Stimulated activated CD4-positive, alpha-beta T cell treated with anti-CD3 and anti-CD28 coated beads, Interleukin-15, amount 100 ng/mL, for 24 hours (primary cell): Measurements from ENCODE around the gene SLC6A19.

Source experiments
- DNase-seq: peaks from one replicate; pipeline ENCODE4 v3.0.0-alpha.2; 2020

SLC6A19 gene

DNA sequence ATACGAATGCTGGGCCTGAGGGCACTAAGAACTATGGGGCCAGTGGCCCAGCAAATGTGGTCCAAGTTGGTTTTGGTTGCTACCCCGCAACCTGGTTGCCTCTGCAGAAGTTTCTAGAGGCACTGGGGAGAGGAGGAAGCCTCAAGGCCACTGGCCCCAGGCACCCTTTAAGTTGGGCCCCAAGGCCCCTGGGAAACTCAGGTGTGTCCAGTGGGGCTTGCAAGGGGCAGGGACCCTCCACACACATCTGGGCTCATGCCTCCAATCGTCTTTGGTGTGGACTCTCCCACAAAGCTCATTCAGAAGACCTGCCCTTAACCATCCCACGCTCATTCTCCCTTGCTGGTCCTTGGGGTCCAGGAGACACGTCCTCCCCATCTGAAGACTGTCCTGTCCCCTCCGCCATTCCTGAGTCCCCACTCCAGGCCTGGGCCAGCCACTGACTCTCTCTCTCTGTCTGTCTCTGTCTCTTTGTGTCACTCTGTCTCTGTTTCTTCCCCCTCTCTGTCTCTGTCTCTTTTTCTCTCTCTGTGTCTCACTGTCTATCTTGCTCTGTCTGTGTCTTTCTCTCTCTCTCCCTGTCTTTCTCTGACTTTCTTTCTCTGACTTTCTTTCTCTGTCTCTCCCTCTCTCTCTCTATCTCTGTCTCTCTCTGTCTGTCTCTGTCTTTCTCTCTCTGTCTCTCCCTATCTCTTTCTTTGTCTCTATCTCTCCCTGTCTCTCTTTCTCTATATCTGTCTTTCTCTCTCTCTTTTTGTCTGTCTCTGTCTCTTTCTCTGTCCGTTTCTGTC is 3.3 kb upstream of the SLC6A19 start:
- no peak for DNase-seq

DNA sequence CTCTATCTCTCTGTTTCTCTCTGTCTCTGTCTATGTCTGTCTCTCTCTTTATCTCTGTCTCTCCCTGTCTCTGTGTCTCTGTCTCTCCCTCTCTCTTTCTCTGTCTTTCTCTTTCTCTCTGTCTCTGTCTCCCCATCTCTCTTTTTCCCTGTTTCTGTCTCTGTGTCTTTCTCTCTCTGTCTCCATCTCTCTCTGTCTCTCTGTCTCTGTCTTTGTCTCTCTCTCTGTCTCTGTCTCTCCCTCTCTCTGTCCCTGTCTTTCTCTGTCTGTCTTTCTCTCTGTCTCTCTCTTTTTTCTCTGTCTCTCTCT is 2.1 kb upstream of the SLC6A19 start:
- no peak for DNase-seq

DNA sequence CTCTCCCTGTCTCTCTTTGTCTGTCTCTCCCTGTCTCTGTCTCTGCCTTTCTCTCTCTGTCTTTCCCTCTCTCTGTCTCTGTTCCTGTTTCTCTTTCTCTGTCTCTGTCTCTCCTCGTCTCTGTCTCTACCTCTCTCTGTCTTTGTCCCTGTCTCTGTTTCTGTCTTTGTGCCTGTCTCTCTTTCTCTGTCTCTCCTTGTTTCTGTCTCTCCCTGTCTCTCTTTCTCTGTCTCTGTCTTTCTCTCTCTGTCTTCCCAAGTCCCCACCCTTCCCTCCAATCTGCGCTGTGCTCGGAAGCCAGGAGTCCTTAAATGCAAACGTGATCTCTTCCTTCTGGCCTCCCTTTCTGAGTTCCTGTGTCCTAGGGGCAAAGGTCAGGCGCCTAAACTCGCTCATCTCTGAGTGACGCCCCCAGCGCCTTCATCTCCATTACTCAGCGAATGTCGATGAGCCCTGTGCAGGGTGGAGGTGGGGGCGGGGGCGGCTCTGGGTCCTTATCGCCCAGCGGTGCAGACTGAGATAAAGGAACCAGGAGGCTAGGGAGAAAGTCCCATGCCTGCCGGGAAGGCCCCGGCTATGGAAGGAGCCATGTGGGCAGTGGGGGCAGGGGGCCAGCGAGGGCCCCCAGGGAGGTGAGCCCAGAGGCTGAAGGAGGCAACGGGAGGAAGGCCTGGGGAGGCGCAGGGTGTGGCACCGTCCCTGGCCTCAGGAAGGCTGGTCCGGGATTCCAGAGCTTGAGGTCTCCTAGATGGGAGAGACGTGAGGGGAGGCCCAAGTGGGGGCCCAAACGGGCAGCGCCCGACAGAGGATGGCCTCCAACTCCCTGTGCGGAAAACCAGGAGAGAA is 1.5 kb upstream of the SLC6A19 start:
- no peak for DNase-seq

DNA sequence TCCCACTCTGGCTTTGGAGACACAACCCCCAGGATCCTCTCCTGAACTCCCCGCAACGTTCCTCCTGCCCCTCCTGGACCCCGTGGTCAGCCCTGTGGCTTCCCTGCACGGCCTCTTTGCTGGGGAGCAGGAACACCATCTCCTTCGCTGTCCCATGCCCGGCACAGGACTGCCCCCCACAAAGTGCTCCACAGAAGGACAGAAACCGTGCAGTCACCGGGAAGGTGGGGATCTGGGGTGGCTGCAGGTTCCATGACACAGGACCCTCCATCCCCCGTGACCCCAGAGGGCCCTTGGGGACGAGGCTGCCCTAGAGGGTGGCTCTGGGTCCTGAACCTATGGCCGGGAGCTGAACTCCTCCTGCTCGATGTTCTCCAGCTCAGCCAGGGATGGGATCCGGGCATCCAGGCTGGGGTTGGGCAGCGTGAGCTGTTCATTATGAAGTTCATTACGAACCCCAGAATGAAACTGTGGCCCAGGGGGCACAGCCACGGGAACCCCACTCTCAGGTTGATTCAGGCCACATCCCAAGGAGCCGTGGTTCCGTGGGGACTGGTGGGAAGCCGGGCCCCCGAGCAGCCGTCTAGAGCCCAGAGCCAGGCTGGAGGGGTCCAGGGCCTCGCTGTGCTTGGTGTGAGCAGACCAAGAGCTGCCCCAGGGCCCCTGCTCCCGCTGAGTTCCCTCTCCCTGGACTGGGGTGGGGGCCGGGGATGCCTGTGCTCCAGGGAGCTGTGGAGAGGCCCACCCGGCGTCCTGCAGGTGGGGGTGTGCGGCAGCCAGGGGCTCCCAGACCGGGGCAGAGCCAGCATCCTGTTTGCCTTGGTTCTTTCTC is 684 bp upstream of the SLC6A19 start:
- no peak for DNase-seq

DNA sequence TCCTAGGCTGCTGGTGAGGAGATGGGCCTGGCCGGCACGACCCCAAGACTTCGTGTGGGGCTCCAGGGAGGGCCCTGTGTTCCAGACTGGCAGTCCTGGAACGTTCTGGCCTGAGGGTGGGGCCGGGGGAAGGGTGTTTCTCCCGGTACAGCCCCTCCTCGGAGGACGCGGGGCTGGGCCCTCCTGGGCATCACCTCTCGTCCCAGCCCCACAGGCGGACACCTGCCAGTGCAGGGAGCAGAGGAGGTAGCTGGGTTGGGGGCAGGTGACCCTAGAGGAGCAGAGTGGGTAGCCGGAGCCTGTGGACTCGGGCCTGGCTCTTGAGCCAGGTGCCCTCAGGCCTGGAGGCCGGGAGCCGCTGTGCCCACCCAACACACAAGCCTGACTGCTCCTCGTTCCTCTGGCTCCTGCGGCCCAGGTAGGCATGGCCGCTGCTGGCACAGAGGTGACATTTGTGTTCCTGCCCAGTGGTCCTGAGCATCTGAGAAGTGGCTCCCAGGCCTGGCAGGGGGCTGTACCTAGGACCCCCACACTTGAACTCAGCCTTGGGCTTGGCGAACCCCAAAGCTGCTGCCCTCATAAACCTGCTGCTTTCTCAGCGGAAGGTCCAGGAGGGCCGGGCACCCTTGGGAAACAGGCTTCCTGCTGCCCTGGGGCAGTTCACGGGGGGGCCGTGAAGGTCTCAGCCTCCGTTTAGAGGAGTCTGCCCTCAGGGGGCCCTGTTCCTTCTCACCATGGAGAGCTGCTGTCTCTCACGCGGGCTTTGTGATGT is 817 bp downstream of the SLC6A19 start:
- no peak for DNase-seq

DNA sequence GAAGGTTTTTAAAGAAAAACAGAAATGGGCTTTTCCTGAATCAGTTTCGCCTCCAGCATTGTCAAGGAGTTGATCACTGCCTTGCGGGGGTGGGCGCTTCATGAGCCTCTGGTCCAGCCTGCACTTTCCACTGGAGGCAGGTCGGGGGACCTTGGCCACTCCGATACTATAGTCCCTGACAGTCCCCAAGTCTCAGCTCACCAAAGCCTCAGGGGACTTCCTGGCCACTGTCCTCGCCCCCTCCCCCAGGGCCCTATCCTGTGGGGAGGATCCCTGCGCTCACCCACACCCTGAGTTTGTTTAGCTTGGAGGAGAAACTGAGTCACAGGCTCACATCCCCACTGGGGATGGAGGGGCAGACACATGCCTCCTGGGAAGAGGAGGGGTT is 1.4 kb downstream of the SLC6A19 start:
- no peak for DNase-seq

DNA sequence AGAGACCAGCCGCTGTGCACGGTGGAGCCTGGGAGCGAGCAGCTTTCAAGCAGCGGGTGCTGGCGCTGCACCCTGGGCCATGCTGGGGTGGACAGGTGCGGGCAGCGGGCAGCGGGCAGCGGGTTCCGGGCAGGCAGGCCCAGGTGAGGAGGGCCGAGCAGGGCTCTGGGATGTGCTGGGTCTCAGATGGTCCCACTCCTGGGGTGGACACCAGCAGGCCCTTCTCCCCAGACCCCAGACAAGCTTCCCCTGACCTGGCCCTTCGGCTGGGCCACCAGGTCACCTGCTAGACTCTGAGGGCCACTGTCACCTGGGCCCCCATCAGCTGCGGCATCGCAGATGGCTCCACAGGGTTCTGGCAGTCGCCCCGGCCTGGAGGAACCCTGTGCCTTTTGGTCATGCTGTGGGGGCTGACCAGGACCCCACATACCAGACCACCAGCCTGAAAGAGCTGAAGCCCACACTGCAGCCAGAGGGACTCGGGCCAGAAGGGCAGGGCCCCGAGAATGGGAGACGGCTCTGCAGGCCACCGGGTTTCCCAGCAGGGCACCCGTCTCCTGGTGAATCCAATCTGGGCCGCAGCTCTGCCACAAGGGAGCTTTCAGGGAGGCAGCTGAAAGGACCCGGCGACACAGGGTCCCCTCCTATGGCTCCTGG is 2.0 kb downstream of the SLC6A19 start:
- no peak for DNase-seq

DNA sequence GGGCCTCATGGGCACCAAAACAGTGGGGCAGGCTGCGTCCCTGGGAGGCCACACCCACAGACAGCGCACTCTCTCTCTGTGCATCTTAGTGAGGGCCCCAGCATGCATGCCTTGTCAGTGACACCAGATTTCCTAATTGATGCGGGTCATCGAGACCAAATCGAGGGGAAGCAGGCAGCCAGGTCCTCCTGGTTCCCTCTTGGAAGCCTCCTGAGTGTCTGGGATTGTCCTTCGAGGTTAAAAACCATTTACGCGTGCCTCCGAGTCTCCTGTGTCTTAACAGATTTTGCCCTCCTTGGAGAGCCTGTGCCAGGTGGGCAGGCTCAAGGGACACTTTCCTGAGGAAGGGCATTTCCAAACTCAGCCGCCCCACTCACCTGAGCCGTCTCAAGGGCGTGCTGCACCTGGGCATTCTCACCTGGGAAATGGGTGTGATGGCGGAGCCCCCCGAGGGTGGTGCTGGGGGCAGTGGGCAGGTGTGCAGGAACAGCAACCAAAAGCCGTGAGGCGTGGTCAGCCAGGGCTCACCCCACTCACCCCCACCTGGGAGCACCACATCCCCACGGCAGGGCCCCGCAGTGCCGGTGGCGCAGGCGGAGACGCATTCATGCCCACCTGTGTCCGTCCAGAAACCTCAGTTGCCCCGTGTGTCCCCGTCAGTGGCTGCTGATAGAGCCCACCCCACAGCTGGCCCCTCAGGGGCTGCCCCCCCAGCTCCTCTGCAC is 2.7 kb downstream of the SLC6A19 start:
- DNase-seq: no peak

DNA sequence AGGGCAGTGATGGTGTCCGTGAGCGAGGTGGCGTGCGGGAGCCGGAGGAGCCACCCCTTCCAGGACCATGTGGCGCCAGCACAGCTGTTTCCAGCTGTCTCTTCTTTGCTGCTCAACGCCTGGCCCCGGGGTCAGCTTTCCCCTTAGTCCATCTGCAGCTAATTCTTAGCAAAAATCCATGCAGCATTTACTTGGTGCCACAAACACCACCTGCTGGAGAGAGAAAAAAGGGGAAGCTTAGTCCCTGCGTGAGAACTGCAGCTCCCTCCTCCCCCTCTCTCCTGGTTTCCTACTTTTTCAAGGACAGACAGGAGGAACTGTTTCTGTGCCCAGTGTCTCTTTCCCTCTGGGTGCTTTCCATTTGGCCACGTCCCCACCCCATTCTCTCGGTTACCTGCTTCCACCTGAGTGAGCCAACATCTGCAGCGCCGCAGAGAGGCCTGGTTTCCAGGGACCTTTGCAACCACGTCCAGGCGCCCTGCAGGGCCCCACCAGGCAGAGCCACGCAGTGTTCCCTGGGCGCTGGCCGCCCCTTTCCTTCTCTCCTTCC is 3.4 kb downstream of the SLC6A19 start:
- no peak for DNase-seq

DNA sequence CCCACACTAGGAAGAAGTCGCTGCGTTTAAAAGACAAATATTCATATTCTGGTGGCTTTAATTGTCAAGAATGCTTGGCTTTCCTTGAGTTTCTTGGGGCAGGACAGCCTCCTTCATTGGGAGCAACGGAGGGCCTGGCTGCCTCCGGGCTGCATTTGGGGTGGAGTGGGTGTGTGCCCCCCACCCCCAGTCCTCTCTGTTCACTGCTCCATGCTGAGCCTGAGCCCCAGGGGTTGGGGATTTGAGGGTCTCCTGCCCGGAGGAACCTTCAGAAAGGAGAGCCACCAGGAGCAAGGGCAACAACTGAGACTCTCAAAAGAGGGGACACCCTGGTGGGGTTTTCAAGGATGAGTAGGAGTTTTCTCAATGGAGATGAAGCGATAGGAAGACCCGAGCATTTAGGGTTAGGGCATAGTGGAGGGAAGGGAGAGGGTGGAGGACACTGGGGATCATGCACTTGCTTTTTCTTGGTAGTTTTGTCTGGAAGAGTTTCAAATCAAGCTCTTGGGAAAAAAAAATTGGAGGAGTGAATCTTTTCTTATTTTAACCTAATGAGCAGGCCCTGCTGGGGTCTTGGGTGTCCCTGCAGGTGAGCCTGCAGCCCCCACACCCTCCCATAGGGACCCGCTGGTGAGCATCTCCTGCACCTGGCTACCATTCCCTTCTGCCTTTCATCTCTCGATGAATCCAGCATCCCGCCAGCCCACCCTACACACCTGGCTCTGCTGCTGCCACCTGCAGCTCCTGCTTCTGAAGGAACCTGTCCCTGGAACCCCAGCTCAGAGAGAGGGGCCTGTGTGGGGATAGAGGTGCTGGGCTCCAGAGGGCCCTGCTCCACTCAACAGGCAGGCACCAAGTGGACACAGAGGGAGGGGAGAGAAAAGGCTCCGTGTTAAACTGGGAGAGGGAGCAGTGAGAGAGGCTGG is 4.1 kb downstream of the SLC6A19 start:
- no peak for DNase-seq

DNA sequence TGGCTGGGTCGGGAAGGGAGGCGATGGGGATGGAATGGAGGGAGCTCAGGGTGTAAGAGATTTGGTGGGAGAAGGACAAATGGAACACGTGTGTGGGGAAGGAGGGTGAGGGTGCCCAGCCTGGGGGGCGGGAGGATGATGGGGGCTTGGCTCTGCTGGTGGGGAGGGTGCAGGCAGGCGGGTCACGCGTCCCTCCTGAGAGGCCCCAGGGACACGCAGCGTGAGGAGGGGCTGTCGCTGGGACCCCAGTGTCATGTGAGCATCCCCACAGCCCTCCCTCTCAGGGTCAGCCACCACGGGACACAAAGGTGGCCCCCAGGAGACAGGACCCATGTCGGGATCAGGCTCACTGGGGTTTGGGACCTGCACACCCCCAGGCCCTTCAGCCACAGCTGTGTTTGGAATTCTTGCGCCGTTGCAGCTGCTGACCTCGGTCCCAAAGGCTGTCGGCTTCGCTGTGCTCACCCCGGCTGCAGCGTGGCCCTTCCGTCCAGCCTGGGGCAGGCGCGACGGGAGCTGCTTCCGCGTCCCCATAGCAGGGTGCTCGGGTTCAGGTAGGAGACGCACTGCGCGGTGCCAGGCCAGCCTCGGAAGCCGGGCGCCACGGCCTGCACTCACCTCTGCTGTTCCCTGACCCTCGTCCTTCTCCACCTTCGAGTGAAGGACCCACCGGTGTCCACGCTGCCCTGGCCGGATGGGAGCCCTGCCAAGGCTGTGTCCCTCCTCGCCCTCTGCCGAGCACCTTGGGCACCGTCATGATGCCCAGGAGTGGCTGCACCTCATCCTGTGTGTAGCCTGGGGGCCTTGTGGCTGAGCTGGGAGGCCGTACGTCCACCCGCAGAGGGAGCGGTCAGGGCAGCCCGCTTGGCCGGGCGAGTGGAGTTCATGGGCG is 5.4 kb downstream of the SLC6A19 start:
- no peak for DNase-seq

DNA sequence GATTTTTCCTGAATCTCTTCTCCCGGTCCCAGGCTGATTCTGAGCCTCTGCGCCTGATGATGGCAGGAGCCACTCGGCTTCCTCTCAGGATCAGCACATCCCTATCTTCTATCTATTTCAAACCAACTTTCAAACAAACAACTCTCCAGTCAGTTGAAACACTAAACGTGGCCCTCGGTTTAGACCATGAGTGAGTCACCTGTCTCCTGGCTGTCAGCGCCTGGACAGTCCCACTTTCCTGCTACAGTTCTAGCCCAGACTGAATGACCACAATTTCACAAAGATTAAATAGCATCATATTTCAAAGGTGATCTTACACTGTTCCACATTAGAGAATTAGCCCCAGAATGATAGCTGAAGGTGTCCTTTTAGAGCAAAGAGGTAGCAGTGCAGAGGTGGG is 6.2 kb downstream of the SLC6A19 start:
- DNase-seq: no peak

DNA sequence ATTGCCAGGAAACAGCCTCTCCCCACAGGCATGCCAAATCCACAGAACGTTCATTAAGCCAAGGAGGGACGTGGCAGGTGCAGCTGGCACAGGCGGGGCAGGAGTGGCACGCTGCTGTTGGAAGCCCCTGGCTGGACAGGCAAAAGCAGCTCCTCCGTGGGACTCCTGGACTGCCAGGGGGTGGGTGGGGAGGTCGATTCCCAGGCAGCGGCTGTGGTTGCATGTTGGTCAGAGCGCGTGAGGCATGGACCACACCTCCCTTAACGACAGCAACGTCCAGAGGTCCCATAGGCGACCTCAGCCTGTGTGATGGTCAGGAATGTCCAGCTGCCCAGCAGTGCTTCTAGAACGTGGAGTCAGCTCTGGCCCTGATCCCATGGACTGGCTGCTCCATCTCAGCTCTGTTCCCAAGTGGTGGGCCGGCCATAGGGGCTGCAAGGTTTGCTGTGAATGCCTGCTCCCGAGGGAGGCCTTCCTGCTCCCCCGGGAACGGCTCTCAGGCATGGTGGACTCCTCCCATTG is 6.9 kb downstream of the SLC6A19 start:
- no peak for DNase-seq

DNA sequence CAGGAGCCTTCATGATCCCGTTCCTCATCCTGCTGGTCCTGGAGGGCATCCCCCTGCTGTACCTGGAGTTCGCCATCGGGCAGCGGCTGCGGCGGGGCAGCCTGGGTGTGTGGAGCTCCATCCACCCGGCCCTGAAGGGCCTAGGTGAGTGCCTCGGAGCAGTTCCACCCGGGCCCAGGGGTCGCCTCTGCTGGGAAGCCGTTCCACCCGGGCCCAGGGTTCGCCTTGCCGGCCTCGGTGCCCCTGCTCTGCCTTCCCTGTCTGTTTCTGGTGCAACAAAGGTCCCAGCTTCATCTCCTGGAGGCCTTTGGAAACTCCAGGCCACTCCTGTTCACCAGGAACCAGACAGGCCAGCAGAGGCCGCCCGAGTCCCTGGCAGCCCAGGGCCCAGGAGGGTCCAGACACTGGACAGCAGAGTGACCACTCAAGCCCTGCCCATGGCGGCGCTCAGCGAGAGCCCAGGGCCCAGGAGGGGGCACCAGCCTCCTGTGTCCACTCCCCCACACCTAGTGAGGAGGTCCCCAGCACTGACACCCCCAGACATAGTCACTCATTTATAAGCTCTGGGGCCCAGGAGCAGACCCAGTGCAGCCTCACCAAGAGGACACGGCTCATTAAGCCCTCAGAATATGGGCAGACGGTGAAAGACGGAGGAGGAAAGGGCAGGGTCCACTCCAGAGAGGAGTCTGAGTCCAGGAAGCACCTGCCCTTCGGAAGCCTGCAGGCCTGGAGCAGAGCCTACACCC is 7.5 kb downstream of the SLC6A19 start:
- DNase-seq: no peak

DNA sequence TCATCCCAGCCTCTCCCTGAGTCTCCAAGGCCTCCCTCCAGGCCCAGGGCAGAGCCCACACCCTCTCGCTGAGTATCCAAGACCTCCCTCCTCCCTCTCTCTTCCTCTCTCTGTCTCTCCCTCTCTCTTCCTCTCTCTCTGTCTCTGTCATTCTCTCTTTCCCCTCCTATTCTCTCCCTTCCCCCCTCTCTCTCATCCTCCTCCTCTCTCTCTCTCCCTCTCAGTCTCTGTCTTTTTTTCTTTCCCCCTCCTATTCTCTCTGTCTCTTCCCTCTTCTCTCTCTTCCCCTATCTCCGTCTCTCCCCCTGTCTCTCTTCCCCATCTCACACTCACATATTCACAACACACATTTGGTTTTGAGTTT is 8.1 kb downstream of the SLC6A19 start:
- no peak for DNase-seq

DNA sequence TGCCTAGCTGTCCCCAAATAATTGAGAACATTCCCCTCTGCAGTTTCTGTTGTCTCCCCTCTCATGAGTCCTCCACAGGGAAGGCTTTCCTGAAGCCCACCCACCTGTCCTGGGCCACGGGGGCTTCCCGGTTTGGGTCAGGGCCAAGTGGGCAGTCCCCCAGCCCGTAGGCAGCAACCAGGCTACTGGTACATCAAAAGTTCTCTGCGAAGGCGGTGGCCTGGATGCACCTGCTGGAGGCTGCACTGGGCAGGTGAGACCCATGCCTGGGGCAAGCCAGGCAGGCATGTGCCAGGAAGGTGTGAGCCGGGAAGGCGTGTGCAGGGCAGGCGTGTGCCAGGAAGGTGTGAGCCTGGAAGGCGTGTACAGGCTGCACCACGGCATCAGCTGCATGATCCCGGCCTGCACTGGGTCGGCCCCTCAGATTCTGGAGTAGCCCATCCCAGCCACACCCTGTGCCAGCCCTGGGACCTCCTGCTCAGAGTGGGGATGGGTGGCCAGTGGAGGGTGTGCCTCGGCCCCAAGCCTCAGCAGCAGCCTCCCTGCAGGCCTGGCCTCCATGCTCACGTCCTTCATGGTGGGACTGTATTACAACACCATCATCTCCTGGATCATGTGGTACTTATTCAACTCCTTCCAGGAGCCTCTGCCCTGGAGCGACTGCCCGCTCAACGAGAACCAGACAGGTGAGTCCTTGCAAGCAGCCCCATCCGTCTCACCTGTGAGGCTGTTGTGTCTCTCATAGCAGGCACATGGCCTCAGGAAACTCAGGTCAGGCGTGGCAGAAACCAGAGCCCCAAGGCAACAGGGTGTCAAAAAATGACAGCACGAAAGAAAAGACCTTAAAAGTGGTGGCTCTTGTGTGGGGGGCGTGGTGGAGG is 8.7 kb downstream of the SLC6A19 start:
- DNase-seq: no peak

DNA sequence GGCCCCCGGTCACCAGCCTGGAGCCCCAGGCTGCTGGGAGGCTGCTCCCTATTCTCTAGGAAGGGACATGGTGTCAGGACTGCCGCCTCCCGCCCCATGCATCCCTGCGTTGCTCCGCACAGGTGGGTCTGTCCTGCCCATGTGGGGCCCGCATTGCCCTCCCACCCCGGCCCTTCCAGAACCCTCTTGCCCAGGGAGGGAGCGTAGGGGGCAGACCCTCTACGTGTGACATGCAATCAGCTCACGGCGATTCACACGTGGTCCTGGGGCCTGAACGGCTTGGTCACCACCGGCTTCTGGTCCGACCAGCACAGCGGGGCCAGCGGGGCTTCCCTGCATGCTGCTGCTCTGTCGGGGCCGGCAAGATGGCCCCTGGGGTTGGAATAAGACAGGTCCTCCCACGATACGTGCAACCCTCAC is 9.4 kb downstream of the SLC6A19 start:
- DNase-seq: no peak
